ENCODE results near the gene CAPN7. TPM values are rescaled to one million over a fixed set of nuclear protein-coding genes. Genes with fewer than 3 reads are reported as not detected.

Gene CAPN7
- total RNA-seq, 3 donors from 2014 or later: 79.0 to 112 (median 91.4) TPM

GRCh38 chr3:15217841-15218267 is 11.8 kb downstream of the CAPN7 start:
- Histone ChIP-seq H3K4me3 (no peak overlapping the region), H3K4me1 (no peaks in the 10 kb centered on the region), H3K27me3 (no peaks in the 10 kb centered on the region), H3K36me3 (no peaks in the 10 kb centered on the region), H3K9me3 (no peaks in the 10 kb centered on the region), H3K27ac (no peak overlapping the region)
- TF ChIP-seq POLR2AphosphoS5 (IDR thresholded peaks at IDR 0.05) (no peak), POLR2A (IDR thresholded peaks at IDR 0.05) (no peak), CTCF (IDR thresholded peaks at IDR 0.05) (no peak)
- intact Hi-C loops (cut with DNase I; ENCODE audit: low total_unique reads): no loop called here
- DNase-seq (ENCODE audit: low spot score in 2 of 2): no peak

GRCh38 chr3:15218689-15219088 is 12.6 kb downstream of the CAPN7 start:
- no peak for DNase-seq (ENCODE audit: low spot score in 2 of 2)
- intact Hi-C loops (cut with DNase I; ENCODE audit: low total_unique reads): no loop called here
- H3K27me3 ChIP-seq: no peaks in the 10 kb centered on the region
- TF ChIP-seq POLR2AphosphoS5 (IDR thresholded peaks at IDR 0.05) (no peak), POLR2A (IDR thresholded peaks at IDR 0.05) (no peak), CTCF (IDR thresholded peaks at IDR 0.05) (no peak)
- H3K27ac ChIP-seq: no peak overlapping the region
- no peaks in the 10 kb centered on the region for H3K4me1 ChIP-seq
- H3K9me3 ChIP-seq: no peaks in the 10 kb centered on the region
- no peaks in the 10 kb centered on the region for H3K36me3 ChIP-seq
- no peak overlapping the region for H3K4me3 ChIP-seq

GRCh38 chr3:15220056-15220455 is 14.0 kb downstream of the CAPN7 start:
- peaks cover under 1% of the 10 kb centered on the region for H3K36me3 ChIP-seq
- no peak overlapping the region for H3K4me3 ChIP-seq
- intact Hi-C loops (cut with DNase I; ENCODE audit: low total_unique reads): no loop called here
- no peaks in the 10 kb centered on the region for H3K27me3 ChIP-seq
- no peak for DNase-seq (ENCODE audit: low spot score in 2 of 2)
- H3K4me1 ChIP-seq: no peaks in the 10 kb centered on the region
- TF ChIP-seq POLR2AphosphoS5 (IDR thresholded peaks at IDR 0.05): no peak
- no peak for TF ChIP-seq CTCF (IDR thresholded peaks at IDR 0.05)
- TF ChIP-seq POLR2A (IDR thresholded peaks at IDR 0.05): no peak
- H3K27ac ChIP-seq: no peak overlapping the region
- H3K9me3 ChIP-seq: no peaks in the 10 kb centered on the region

GRCh38 chr3:15220661-15221060 is 14.6 kb downstream of the CAPN7 start:
- intact Hi-C loops (cut with DNase I; ENCODE audit: low total_unique reads): no loop called here

More at GRCh38 chr3:15220661-15221060, 14.6 kb downstream of the CAPN7 start:
- no peak overlapping the region for H3K4me3 ChIP-seq
- H3K4me1 ChIP-seq: no peaks in the 10 kb centered on the region
- TF ChIP-seq POLR2AphosphoS5 (IDR thresholded peaks at IDR 0.05) (no peak), CTCF (IDR thresholded peaks at IDR 0.05) (no peak), POLR2A (IDR thresholded peaks at IDR 0.05) (no peak)
- no peaks in the 10 kb centered on the region for H3K9me3 ChIP-seq
- no peaks in the 10 kb centered on the region for H3K27me3 ChIP-seq
- peaks cover 7% of the 10 kb centered on the region for H3K36me3 ChIP-seq
- DNase-seq (ENCODE audit: low spot score in 2 of 2): no peak
- no peak overlapping the region for H3K27ac ChIP-seq
